ENCODE measurements around the gene TOM1L2.

Gene TOM1L2

GRCh38 chr17:17813725-17814095 lies 158.5 kb downstream of the TOM1L2 start:
- no peak overlapping the region for H3K4me3 ChIP-seq (IDR thresholded peaks at IDR 0.05; ENCODE audit: insufficient read depth, low read depth, low read length)
- no peak overlapping the region for H3K27ac ChIP-seq
- TF ChIP-seq CTCF (conservative IDR thresholded peaks at IDR 0.05; ENCODE audit: low read depth, low read length), result no peak
- H3K79me2 ChIP-seq (ENCODE audit: insufficient read depth, low read depth), result no peaks in the 10 kb centered on the region
- no peak overlapping the region for H3K4me2 ChIP-seq
- no peak overlapping the region for H3K9ac ChIP-seq
- H3K27me3 ChIP-seq (ENCODE audit: insufficient read depth, low read depth), result no peaks in the 10 kb centered on the region
- H4K20me1 ChIP-seq (ENCODE audit: insufficient read depth), result no peaks in the 10 kb centered on the region
- H3K4me1 ChIP-seq (ENCODE audit: low read depth, poor library complexity, severe bottlenecking), result peaks cover 22% of the 10 kb centered on the region
- H2AFZ ChIP-seq (ENCODE audit: low read depth), result no peak overlapping the region
- no peaks in the 10 kb centered on the region for H3K36me3 ChIP-seq (ENCODE audit: insufficient read depth)

GRCh38 chr17:17813055-17813724 lies 159.0 kb downstream of the TOM1L2 start:
- TF ChIP-seq CTCF (conservative IDR thresholded peaks at IDR 0.05; ENCODE audit: low read depth, low read length), result no peak
- Histone ChIP-seq H4K20me1 (ENCODE audit: insufficient read depth) (no peaks in the 10 kb centered on the region), H3K4me1 (ENCODE audit: low read depth, poor library complexity, severe bottlenecking) (peaks cover 21% of the 10 kb centered on the region)

GRCh38 chr17:17812211-17813054 lies 159.8 kb downstream of the TOM1L2 start:
- Histone ChIP-seq H3K27ac (no peak overlapping the region), H3K27me3 (ENCODE audit: insufficient read depth, low read depth) (no peaks in the 10 kb centered on the region), H3K36me3 (ENCODE audit: insufficient read depth) (no peaks in the 10 kb centered on the region), H2AFZ (ENCODE audit: low read depth) (no peak overlapping the region), H3K79me2 (ENCODE audit: insufficient read depth, low read depth) (no peaks in the 10 kb centered on the region), H3K4me3 (IDR thresholded peaks at IDR 0.05; ENCODE audit: insufficient read depth, low read depth, low read length) (no peak overlapping the region), H4K20me1 (ENCODE audit: insufficient read depth) (no peaks in the 10 kb centered on the region), H3K4me1 (ENCODE audit: low read depth, poor library complexity, severe bottlenecking) (peaks cover 25% of the 10 kb centered on the region), H3K4me2 (no peak overlapping the region), H3K9ac (no peak overlapping the region)
- peak; percentile 87 for TF ChIP-seq CTCF (conservative IDR thresholded peaks at IDR 0.05; ENCODE audit: low read depth, low read length)

More at GRCh38 chr17:17813055-17813724, 159.0 kb downstream of the TOM1L2 start:
- Histone ChIP-seq H3K79me2 (ENCODE audit: insufficient read depth, low read depth) (no peaks in the 10 kb centered on the region), H3K27ac (no peak overlapping the region), H2AFZ (ENCODE audit: low read depth) (no peak overlapping the region), H3K9ac (no peak overlapping the region), H3K36me3 (ENCODE audit: insufficient read depth) (no peaks in the 10 kb centered on the region), H3K4me2 (no peak overlapping the region), H3K27me3 (ENCODE audit: insufficient read depth, low read depth) (no peaks in the 10 kb centered on the region), H3K4me3 (IDR thresholded peaks at IDR 0.05; ENCODE audit: insufficient read depth, low read depth, low read length) (no peak overlapping the region)

GRCh38 chr17:17811381-17812210 lies 160.6 kb downstream of the TOM1L2 start:
- Histone ChIP-seq H3K9ac (no peak overlapping the region), H3K36me3 (ENCODE audit: insufficient read depth) (no peaks in the 10 kb centered on the region), H3K27ac (no peak overlapping the region), H4K20me1 (ENCODE audit: insufficient read depth) (no peaks in the 10 kb centered on the region), H3K4me2 (no peak overlapping the region), H2AFZ (ENCODE audit: low read depth) (no peak overlapping the region), H3K4me3 (IDR thresholded peaks at IDR 0.05; ENCODE audit: insufficient read depth, low read depth, low read length) (no peak overlapping the region), H3K79me2 (ENCODE audit: insufficient read depth, low read depth) (no peaks in the 10 kb centered on the region), H3K4me1 (ENCODE audit: low read depth, poor library complexity, severe bottlenecking) (peaks cover 25% of the 10 kb centered on the region), H3K27me3 (ENCODE audit: insufficient read depth, low read depth) (no peaks in the 10 kb centered on the region)
- no peak for TF ChIP-seq CTCF (conservative IDR thresholded peaks at IDR 0.05; ENCODE audit: low read depth, low read length)
